ENCODE data around the gene CT83.

- TF ChIP-seq CSDC2 (CRISPR knock-in tag; IDR thresholded peaks at IDR 0.05) (no peak), RARB (CRISPR knock-in tag; IDR thresholded peaks at IDR 0.05) (no peak), PPARA (CRISPR knock-in tag; IDR thresholded peaks at IDR 0.05; ENCODE audit: borderline replicate concordance) (no peak), ZFP3 (CRISPR knock-in tag; IDR thresholded peaks at IDR 0.05) (no peak), ARNTL (CRISPR knock-in tag; IDR thresholded peaks at IDR 0.05; ENCODE audit: borderline replicate concordance, low read depth) (no peak), ZFP30 (CRISPR knock-in tag; IDR thresholded peaks at IDR 0.05) (no peak)
- TF ChIP-seq, protein P1, sequence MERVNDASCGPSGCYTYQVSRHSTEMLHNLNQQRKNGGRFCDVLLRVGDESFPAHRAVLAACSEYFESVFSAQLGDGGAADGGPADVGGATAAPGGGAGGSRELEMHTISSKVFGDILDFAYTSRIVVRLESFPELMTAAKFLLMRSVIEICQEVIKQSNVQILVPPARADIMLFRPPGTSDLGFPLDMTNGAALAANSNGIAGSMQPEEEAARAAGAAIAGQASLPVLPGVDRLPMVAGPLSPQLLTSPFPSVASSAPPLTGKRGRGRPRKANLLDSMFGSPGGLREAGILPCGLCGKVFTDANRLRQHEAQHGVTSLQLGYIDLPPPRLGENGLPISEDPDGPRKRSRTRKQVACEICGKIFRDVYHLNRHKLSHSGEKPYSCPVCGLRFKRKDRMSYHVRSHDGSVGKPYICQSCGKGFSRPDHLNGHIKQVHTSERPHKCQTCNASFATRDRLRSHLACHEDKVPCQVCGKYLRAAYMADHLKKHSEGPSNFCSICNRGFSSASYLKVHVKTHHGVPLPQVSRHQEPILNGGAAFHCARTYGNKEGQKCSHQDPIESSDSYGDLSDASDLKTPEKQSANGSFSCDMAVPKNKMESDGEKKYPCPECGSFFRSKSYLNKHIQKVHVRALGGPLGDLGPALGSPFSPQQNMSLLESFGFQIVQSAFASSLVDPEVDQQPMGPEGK (CRISPR knock-in tag; IDR thresholded peaks at IDR 0.05; ENCODE audit: borderline replicate concordance): no peak
Observed at GRCh38 chrX:116436358-116436816, 26.4 kb downstream of the CT83 start, which contains the start of gene SLC6A14.

All from SK-N-SH treated with all-trans-retinoic acid at 6 μM for 48 hours (cell line).